ENCODE measurements around the gene HUNK. TPM values are rescaled to one million over a fixed set of nuclear protein-coding genes. Genes with fewer than 3 reads are reported as not detected.

Gene HUNK
- total and polyA plus RNA-seq, 2 experiments from 2014 or later = 7.1 to 10.8 TPM

- Histone ChIP-seq H3K9me2 (replicated peaks; ENCODE audit: insufficient read depth) (no peaks in the 10 kb centered on the region), H3K4me3 (no peak overlapping the region), H4K20me1 (ENCODE audit: insufficient read depth, poor library complexity, severe bottlenecking) (no peaks in the 10 kb centered on the region), H2AFZ (no peak overlapping the region), H3K27me3 (no peaks in the 10 kb centered on the region), H3K4me2 (no peak overlapping the region), H3K36me3 (replicated peaks; ENCODE audit: insufficient read depth, low read depth) (no peaks in the 10 kb centered on the region), H3K27ac (no peak overlapping the region), H3K79me2 (no peaks in the 10 kb centered on the region), H3K4me1 (ENCODE audit: insufficient read depth) (peaks cover 3% of the 10 kb centered on the region), H3K9me3 (ENCODE audit: low read depth) (no peaks in the 10 kb centered on the region)
- DNase-seq (ENCODE audit: low spot score) = no peak
- no peak for TF ChIP-seq EZH2 (IDR thresholded peaks at IDR 0.05; ENCODE audit: borderline replicate concordance)
- TF ChIP-seq EZH2phosphoT487 (IDR thresholded peaks at IDR 0.05; ENCODE audit: low read depth, severe bottlenecking, unreplicated experiment) = no peak
- no peak for TF ChIP-seq CTCF (IDR thresholded peaks at IDR 0.05; ENCODE audit: poor library complexity)
- WGBS (ENCODE audit: low lambda C conversion rate, missing lambda C conversion rate) = 89% methylated on average over 13 of the region's 17 CpGs
Measured at GRCh38 chr21:31986035-31986856, 113.4 kb downstream of the HUNK start.

- no peak overlapping the region for H3K27ac ChIP-seq
- H3K36me3 ChIP-seq (replicated peaks; ENCODE audit: insufficient read depth, low read depth) = no peaks in the 10 kb centered on the region
- H3K9me3 ChIP-seq (ENCODE audit: low read depth) = no peaks in the 10 kb centered on the region
- no peaks in the 10 kb centered on the region for H3K9me2 ChIP-seq (replicated peaks; ENCODE audit: insufficient read depth)
- no peaks in the 10 kb centered on the region for H3K27me3 ChIP-seq
- H2AFZ ChIP-seq = no peak overlapping the region
- peaks cover 3% of the 10 kb centered on the region for H3K4me1 ChIP-seq (ENCODE audit: insufficient read depth)
- no peak for TF ChIP-seq EZH2phosphoT487 (IDR thresholded peaks at IDR 0.05; ENCODE audit: low read depth, severe bottlenecking, unreplicated experiment)
- no peak for TF ChIP-seq EZH2 (IDR thresholded peaks at IDR 0.05; ENCODE audit: borderline replicate concordance)
- no peak for TF ChIP-seq CTCF (IDR thresholded peaks at IDR 0.05; ENCODE audit: poor library complexity)
- H3K4me3 ChIP-seq = no peak overlapping the region
- H3K4me2 ChIP-seq = no peak overlapping the region
- DNase-seq (ENCODE audit: low spot score) = peak; percentile 26
- no peaks in the 10 kb centered on the region for H4K20me1 ChIP-seq (ENCODE audit: insufficient read depth, poor library complexity, severe bottlenecking)
- no peaks in the 10 kb centered on the region for H3K79me2 ChIP-seq
- 69% methylated on average over 9 of the region's 9 CpGs for WGBS (ENCODE audit: low lambda C conversion rate, missing lambda C conversion rate)
Measured at GRCh38 chr21:31987696-31988095, 114.9 kb downstream of the HUNK start.

GRCh38 chr21:31988492-31989290 is 115.9 kb downstream of the HUNK start:
- Histone ChIP-seq H3K36me3 (replicated peaks; ENCODE audit: insufficient read depth, low read depth) (no peaks in the 10 kb centered on the region), H3K9me3 (ENCODE audit: low read depth) (no peaks in the 10 kb centered on the region), H2AFZ (no peak overlapping the region), H3K79me2 (no peaks in the 10 kb centered on the region), H3K4me1 (ENCODE audit: insufficient read depth) (peaks cover 3% of the 10 kb centered on the region), H4K20me1 (ENCODE audit: insufficient read depth, poor library complexity, severe bottlenecking) (no peaks in the 10 kb centered on the region), H3K27ac (no peak overlapping the region), H3K4me2 (no peak overlapping the region), H3K27me3 (no peaks in the 10 kb centered on the region), H3K4me3 (no peak overlapping the region), H3K9me2 (replicated peaks; ENCODE audit: insufficient read depth) (no peaks in the 10 kb centered on the region)
- DNase-seq (ENCODE audit: low spot score) = no peak
- WGBS (ENCODE audit: low lambda C conversion rate, missing lambda C conversion rate) = 77% methylated on average over 3 of the region's 4 CpGs
- TF ChIP-seq EZH2 (IDR thresholded peaks at IDR 0.05; ENCODE audit: borderline replicate concordance) (no peak), EZH2phosphoT487 (IDR thresholded peaks at IDR 0.05; ENCODE audit: low read depth, severe bottlenecking, unreplicated experiment) (no peak), CTCF (IDR thresholded peaks at IDR 0.05; ENCODE audit: poor library complexity) (no peak)
